ENCODE results near the gene SASH1. TPM values are rescaled to one million over a fixed set of nuclear protein-coding genes. Genes with fewer than 3 reads are reported as not detected.
"Not testable (repeated sequence)": the region's sequence is repeated elsewhere in the genome, so short reads cannot be mapped to it uniquely, and the experiment has no call there.

SASH1 gene
- polyA plus RNA-seq, 3 donors: 23.9 to 29.4 (median 26.6) TPM

GRCh38 chr6:148580442-148580841 lies 237.8 kb downstream of the SASH1 start:
- no peak for DNase-seq

GRCh38 chr6:148583631-148584030 lies 241.0 kb downstream of the SASH1 start:
- DNase-seq: no peak

GRCh38 chr6:148585641-148586040 lies 243.0 kb downstream of the SASH1 start:
- not testable (repeated sequence) for DNase-seq

DNA sequence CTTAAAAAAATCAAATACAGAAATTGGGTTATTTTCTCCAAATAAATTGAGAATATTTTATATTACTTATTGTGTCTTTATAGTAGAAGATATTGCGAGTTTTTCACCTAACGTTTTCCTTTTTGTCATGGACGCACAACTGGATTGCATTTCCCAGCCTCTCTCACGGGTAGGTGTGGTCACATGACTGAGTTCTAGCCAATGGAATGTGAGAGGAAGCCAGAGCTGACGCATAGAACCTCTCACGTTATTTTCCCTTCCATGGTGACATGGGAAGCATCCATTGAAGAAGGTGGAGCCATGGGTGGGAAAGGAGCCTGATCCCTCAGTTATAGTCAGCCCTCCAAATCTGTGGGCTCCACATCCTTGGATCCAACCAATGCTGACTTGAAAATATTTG lies 248.2 kb downstream of the SASH1 start:
- DNase-seq: no peak

- DNase-seq: no peak
Observed at GRCh38 chr6:148591656-148592055, 249.0 kb downstream of the SASH1 start.

GRCh38 chr6:148593130-148593812 lies 250.6 kb downstream of the SASH1 start:
- no peak for DNase-seq

DNA sequence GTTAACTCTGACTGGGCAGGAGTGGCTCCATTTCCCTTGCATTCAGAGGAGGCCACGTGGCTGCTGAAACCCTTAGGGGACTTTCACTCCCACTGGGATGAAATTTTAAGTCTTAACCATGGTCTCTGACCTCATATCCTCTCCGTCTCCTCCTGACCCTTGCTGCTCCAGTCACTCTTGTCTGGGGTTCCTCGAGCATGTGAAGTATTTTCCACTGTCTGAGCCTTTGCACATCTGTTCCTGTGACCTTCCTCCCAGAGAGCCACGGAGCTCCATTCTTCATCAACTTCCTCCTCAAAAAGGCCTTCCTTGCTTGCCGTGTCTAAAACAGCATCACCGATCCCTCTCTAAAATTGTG lies 251.2 kb downstream of the SASH1 start:
- no peak for DNase-seq

- DNase-seq: no peak
Observed at GRCh38 chr6:148595550-148595949, 252.9 kb downstream of the SASH1 start.

- DNase-seq: no peak
Observed at GRCh38 chr6:148596891-148597455, 254.3 kb downstream of the SASH1 start.

GRCh38 chr6:148598724-148599123 lies 256.1 kb downstream of the SASH1 start:
- DNase-seq: no peak

- peak; percentile 56 for DNase-seq
Observed at GRCh38 chr6:148599967-148600426, 257.4 kb downstream of the SASH1 start.
